Spleen (tissue), 11 donors: ENCODE data around the gene ATP7B. TPM values are rescaled to one million over a fixed set of nuclear protein-coding genes. Genes with fewer than 3 reads are reported as not detected.

Source experiments
- DNase-seq: peaks from one replicate; pipeline ENCODE4 v3.0.0-alpha.2; 2020
- H3K27ac ChIP-seq, 8 donors: fragments of 200-600 bp; sonication (generic) in 7 of 8; 1 replicate in 4 of 8; 2 replicates in 4 of 8; pipeline versions ENCODE4 v1.5.0 to v1.8.0; 2016 to 2021; ENCODE audit warnings: inconsistent platforms in 4 of 8, mild to moderate bottlenecking in 4 of 8, moderate library complexity in 1 of 8
- H3K27me3 ChIP-seq, 7 donors: fragments of 200-600 bp; sonication (generic) in 6 of 7; replicated peaks in 1 of 7; 1 replicate in 4 of 7; 2 replicates in 3 of 7; pipeline versions ENCODE4 v1.5.0 to v1.8.0; 2016 to 2021; ENCODE audit warnings: inconsistent platforms in 3 of 7, mild to moderate bottlenecking in 1 of 7
- H3K36me3 ChIP-seq, 6 donors: fragments of 200-600 bp; sonication (generic) in 5 of 6; 1 replicate in 4 of 6; 2 replicates in 2 of 6; pipeline versions ENCODE4 v1.5.0 to v1.8.0; 2016 to 2021; ENCODE audit warnings: inconsistent platforms in 2 of 6
- H3K4me1 ChIP-seq, 6 donors: fragments of 200-600 bp; sonication (generic) in 5 of 6; 1 replicate in 3 of 6; 2 replicates in 3 of 6; pipeline versions ENCODE4 v1.5.0 to v1.8.0; 2016 to 2021; ENCODE audit warnings: inconsistent platforms in 3 of 6
- H3K4me3 ChIP-seq, 8 donors: fragments of 200-600 bp; sonication (generic) in 7 of 8; 1 replicate in 4 of 8; 2 replicates in 4 of 8; pipeline versions ENCODE4 v1.5.0 to v1.8.0; 2016 to 2021; ENCODE audit warnings: inconsistent platforms in 4 of 8, mild to moderate bottlenecking in 4 of 8, moderate library complexity in 2 of 8
- H3K9me3 ChIP-seq, 8 donors: fragments of 200-600 bp; sonication (generic) in 7 of 8; 1 replicate in 4 of 8; 2 replicates in 4 of 8; pipeline versions ENCODE4 v1.5.0 to v1.8.0; 2016 to 2021; ENCODE audit warnings: inconsistent platforms in 4 of 8
- POLR2A ChIP-seq, 3 donors: fragments of 450-650 bp; IDR thresholded peaks; one replicate each; pipeline ENCODE4 v1.5.1; 2017; ENCODE audit warnings: antibody characterized with exemption in 3 of 3, mild to moderate bottlenecking in 1 of 3
- POLR2AphosphoS5 ChIP-seq, 3 donors: sonication (generic); formaldehyde crosslinking; IDR thresholded peaks; one replicate each; pipeline ENCODE4 v1.5.1; 2017; ENCODE audit warnings: antibody characterized with exemption in 3 of 3
- WGBS, 5 donors: extraction: QIAGEN DNeasy Blood & Tissue Kit in 3 of 5; methylation state at CpG; one replicate each; pipeline versions ENCODE4 v1.1.5 to v1.1.7; 2013 to 2018; 5-methylcytosine and 5-hydroxymethylcytosine counted together
- intact Hi-C: fragments of 100-400 bp; cut with DNase I; formaldehyde crosslinking; loops from one replicate; pipeline ENCODE4 v1.15.0; 2023; ENCODE audit warnings: low total_unique reads
- polyA plus RNA-seq, 3 donors: library from polyadenylated mRNA; stranded (reverse); fragments of 200-250 nt; gene quantifications; one replicate each; pipeline ENCODE4 v1.2.1, GENCODE V29; 2013
- total RNA-seq, 7 donors: library from RNA; depleted of rRNA in 3 of 7; stranded (reverse); fragments of >200 nt in 3 of 7; fragmentation: NEBNext Ultra II Directional in 4 of 7; extraction: Animal tissue kit (Norgen Biotek cat#: 25700) in 4 of 7; gene quantifications; one replicate each; pipeline versions ENCODE4 v1.1.0 to v1.2.1, GENCODE V29; 2016 to 2021
- TF ChIP-seq, protein P1 (sequence below), 11 experiments: fragments of 200-600 bp in 7 of 11; fragments of 450-650 bp in 4 of 11; sonication (generic) in 4 of 11; IDR thresholded peaks in 8 of 11; conservative IDR thresholded peaks in 3 of 11; 1 replicate in 7 of 11; 2 replicates in 4 of 11; pipeline versions ENCODE4 v1.4.0 to v1.8.0; 2016 to 2021; ENCODE audit warnings: antibody characterized with exemption in 11 of 11, inconsistent platforms in 4 of 11, mild to moderate bottlenecking in 1 of 11
- donor health status: healthy with polysubstance abuse.
- donor health status: DM: no; HTN: no; CAD: no; lungs with moderate emphysema.
- donor health status: DM: no; HTN: no; CAD: no.
- donor health status: Bipolar disorder and iron deficiency.
- donor health status: healthy.
- donor health status: DM: no; HTN: no; CAD: no.
- donor health status: DM: yes; HTN: yes; CAD: no.

Gene ATP7B
- total and polyA plus RNA-seq, 10 donors: 0.17 to 3.7 (median 2.4) TPM

DNA sequence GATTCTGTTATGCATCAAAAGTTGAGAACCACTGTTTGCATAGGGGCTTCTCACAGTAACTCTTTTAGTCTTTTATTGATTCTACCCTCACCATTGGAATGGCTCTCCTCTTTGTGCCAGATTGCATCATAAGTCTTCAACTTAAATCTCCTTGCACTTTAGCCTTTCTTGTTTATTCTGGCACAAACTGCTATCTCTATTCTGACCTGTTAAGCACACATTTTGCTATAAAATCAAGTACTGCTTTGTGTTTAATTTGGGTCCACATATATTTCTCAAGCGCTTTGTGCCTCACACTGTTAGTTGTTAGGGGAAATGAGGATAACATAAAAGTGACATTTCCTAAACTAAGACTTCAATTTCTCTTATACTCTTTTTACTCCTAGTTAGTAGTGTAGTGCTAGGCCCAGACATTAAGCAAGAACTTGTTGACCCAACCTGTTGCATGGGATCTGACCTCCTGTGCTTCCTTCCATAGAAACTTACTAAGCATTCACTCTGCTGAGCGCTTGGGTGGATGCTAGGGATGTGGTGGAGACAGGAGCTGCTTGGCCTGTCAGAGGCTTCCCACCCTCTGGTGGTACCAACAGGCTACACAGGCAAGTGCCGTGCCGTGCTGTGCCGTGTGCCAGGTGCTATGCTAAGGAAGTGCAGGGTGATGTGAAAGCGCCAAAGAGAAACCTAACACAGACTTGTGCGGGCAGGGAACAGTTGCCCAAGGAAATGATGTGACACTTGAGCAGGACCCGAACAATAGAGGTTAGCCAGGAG is 14.4 kb upstream of the ATP7B start:
- Histone ChIP-seq H3K27ac (no peak overlapping the region), H3K27me3 (no peaks in the 10 kb centered on the region), H3K9me3 (no peaks in the 10 kb centered on the region), H3K4me1 (no peaks in the 10 kb centered on the region), H3K36me3 (peaks cover 0 to 97% (median 40%) of the 10 kb centered on the region in 6 donors), H3K4me3 (no peak overlapping the region)
- intact Hi-C loops: no loop called here
- 97 to 99% (median 98%) methylated on average over 8 of the region's 8 CpGs for WGBS, 5 donors
- DNase-seq: no peak
- TF ChIP-seq POLR2A (IDR thresholded peaks at IDR 0.05): no peak
- TF ChIP-seq, protein P1, sequence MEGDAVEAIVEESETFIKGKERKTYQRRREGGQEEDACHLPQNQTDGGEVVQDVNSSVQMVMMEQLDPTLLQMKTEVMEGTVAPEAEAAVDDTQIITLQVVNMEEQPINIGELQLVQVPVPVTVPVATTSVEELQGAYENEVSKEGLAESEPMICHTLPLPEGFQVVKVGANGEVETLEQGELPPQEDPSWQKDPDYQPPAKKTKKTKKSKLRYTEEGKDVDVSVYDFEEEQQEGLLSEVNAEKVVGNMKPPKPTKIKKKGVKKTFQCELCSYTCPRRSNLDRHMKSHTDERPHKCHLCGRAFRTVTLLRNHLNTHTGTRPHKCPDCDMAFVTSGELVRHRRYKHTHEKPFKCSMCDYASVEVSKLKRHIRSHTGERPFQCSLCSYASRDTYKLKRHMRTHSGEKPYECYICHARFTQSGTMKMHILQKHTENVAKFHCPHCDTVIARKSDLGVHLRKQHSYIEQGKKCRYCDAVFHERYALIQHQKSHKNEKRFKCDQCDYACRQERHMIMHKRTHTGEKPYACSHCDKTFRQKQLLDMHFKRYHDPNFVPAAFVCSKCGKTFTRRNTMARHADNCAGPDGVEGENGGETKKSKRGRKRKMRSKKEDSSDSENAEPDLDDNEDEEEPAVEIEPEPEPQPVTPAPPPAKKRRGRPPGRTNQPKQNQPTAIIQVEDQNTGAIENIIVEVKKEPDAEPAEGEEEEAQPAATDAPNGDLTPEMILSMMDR (IDR thresholded peaks at IDR 0.05 in 8 of 11, conservative IDR thresholded peaks at IDR 0.05 in 3 of 11): no peak
- TF ChIP-seq POLR2AphosphoS5 (IDR thresholded peaks at IDR 0.05): no peak

DNA sequence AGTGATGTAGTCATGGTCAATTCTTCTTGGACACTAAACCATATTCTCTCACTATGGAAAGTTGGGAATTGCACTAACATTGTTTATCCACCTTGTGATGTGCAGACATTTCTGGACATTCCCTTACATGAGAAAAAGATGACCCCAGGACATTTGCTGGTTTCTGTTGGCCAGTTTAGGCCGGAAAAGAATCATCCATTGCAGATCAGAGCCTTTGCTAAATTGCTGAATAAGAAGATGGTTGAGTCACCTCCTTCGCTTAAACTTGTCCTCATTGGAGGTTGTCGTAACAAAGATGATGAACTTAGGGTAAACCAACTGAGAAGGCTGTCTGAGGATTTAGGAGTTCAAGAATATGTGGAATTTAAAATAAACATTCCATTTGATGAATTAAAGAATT is 13.2 kb upstream of the ATP7B start, which contains the start of gene UTP14C:
Gene UTP14C, plus strand, starts transcription at position 211 of the 400 bp plus-strand sequence. CDS start 4,114 bp downstream, outside the sequence.
- Histone ChIP-seq H3K36me3 (peaks cover 0 to 100% (median 47%) of the 10 kb centered on the region in 6 donors), H3K4me3 (no peak within 1 kb of the TSS), H3K27me3 (no peaks in the 10 kb centered on the region), H3K27ac (no peak within 1 kb of the TSS), H3K9me3 (no peaks in the 10 kb centered on the region), H3K4me1 (peaks cover 0 to 4% (median 0%) of the 10 kb centered on the region in 6 donors)
- TF ChIP-seq POLR2AphosphoS5 (IDR thresholded peaks at IDR 0.05) (no peak), POLR2A (IDR thresholded peaks at IDR 0.05) (no peak)
- TF ChIP-seq, protein P1 (IDR thresholded peaks at IDR 0.05 in 8 of 11, conservative IDR thresholded peaks at IDR 0.05 in 3 of 11): no peak
- intact Hi-C loops: no loop called here
- 96 to 98% (median 97%) methylated on average over 3 of the region's 3 CpGs for WGBS, 5 donors
- no peak for DNase-seq

DNA sequence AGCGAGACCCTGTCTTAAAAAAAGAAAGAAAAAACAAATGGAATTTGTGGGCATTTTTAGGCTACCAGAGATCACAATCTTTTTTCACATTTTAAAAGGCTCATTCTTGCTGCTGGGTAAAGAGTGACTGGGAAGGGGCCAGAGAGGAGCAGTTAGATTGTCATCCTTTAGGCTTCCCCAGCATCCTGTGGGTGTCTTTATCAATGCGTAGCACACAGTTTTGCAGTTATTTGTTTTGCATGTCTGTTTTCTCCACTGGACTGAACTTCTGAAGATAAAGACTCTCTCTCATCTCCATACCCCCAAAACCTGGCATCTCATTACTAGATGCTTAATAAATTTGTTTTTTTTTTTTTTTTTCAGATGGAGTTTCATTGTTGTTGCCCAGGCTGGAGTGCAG is 11.1 kb upstream of the ATP7B start:
- no peak for DNase-seq
- peaks cover 0 to 7% (median 1%) of the 10 kb centered on the region in 6 donors for H3K4me1 ChIP-seq
- intact Hi-C loops: no loop called here
- 96 to 100% (median 97%) methylated on average over 2 of the region's 2 CpGs for WGBS, 5 donors
- TF ChIP-seq POLR2AphosphoS5 (IDR thresholded peaks at IDR 0.05): no peak
- TF ChIP-seq POLR2A (IDR thresholded peaks at IDR 0.05): no peak
- TF ChIP-seq, protein P1 (IDR thresholded peaks at IDR 0.05 in 8 of 11, conservative IDR thresholded peaks at IDR 0.05 in 3 of 11): no peak
- H3K4me3 ChIP-seq: no peak overlapping the region
- H3K9me3 ChIP-seq: no peaks in the 10 kb centered on the region
- H3K27ac ChIP-seq: no peak overlapping the region
- peaks cover 0 to 100% (median 39%) of the 10 kb centered on the region in 6 donors for H3K36me3 ChIP-seq
- no peaks in the 10 kb centered on the region for H3K27me3 ChIP-seq

- H3K27ac ChIP-seq: no peak overlapping the region
- H3K27me3 ChIP-seq: no peaks in the 10 kb centered on the region
- no peaks in the 10 kb centered on the region for H3K9me3 ChIP-seq
- no peak for DNase-seq
- H3K4me1 ChIP-seq: peaks cover 0 to 7% (median 3%) of the 10 kb centered on the region in 6 donors
- peaks cover 0 to 95% (median 40%) of the 10 kb centered on the region in 6 donors for H3K36me3 ChIP-seq
- WGBS, 5 donors: 94 to 98% (median 95%) methylated on average over 3 of the region's 3 CpGs
- no peak for TF ChIP-seq POLR2A (IDR thresholded peaks at IDR 0.05)
- TF ChIP-seq, protein P1 (IDR thresholded peaks at IDR 0.05 in 8 of 11, conservative IDR thresholded peaks at IDR 0.05 in 3 of 11): no peak
- no peak overlapping the region for H3K4me3 ChIP-seq
- intact Hi-C loops: no loop called here
Observed at GRCh38 chr13:52020191-52020590, 8.9 kb upstream of the ATP7B start.
